Hepatocyte (in vitro differentiated cells): ENCODE measurements around the gene TTC33.

Experiments used
- CTCF ChIP-seq: fragments of 200-600 bp; sonication (generic); IDR thresholded peaks from 2 replicates; pipeline ENCODE4 v1.5.1; 2016; ENCODE audit warnings: antibody characterized with exemption, mild to moderate bottlenecking; ENCODE audit not compliant: poor library complexity
- EZH2 ChIP-seq: fragments of 200-600 bp; sonication (generic); IDR thresholded peaks from 2 replicates; pipeline ENCODE4 v1.6.1; 2016; ENCODE audit warnings: antibody characterized with exemption, mild to moderate bottlenecking, borderline replicate concordance
- EZH2phosphoT487 ChIP-seq: fragments of 200-600 bp; sonication (generic); IDR thresholded peaks from one replicate; pipeline ENCODE4 v1.6.1; 2018; ENCODE audit warnings: antibody characterized with exemption, mild to moderate bottlenecking, low read depth, moderate library complexity; ENCODE audit not compliant: unreplicated experiment, severe bottlenecking

GRCh38 chr5:40690267-40690666 lies 65.5 kb downstream of the TTC33 start:
- TF ChIP-seq CTCF (no peak), EZH2phosphoT487 (no peak), EZH2 (no peak)
